Body of pancreas (tissue), 4 donors: Measurements from ENCODE around the gene RNASE12. TPM values are rescaled to one million over a fixed set of nuclear protein-coding genes. Genes with fewer than 3 reads are reported as not detected.

ENCODE experiments used
- ATAC-seq: fragments of 150-250 bp; one replicate; pipeline ENCODE4 v1.9.1; 2016
- DNase-seq, 4 donors: peaks; one replicate each; pipeline ENCODE4 v3.0.0-alpha.2; 2019
- H3K27ac ChIP-seq, 4 donors: fragments of 200-600 bp; sonication (generic); 1 replicate in 3 of 4; 2 replicates in 1 of 4; pipeline versions ENCODE4 v1.5.1 to v1.6.1; 2016 to 2019; ENCODE audit warnings: mild to moderate bottlenecking in 1 of 4, mixed read lengths in 1 of 4, moderate library complexity in 1 of 4
- H3K27me3 ChIP-seq, 2 donors: fragments of 200-600 bp; sonication (generic); one replicate each; pipeline ENCODE4 v1.6.0; 2016; ENCODE audit warnings: mild to moderate bottlenecking in 1 of 2
- H3K36me3 ChIP-seq, 2 donors: fragments of 200-600 bp; sonication (generic); replicated peaks in 1 of 2; 2 replicates each; pipeline ENCODE4 v1.5.1; 2016; ENCODE audit warnings: low read depth in 2 of 2; ENCODE audit not compliant: insufficient read depth in 1 of 2
- H3K4me1 ChIP-seq: fragments of 200-600 bp; sonication (generic); one replicate; pipeline ENCODE4 v1.6.0; 2016
- H3K4me3 ChIP-seq, 2 donors: fragments of 200-600 bp; sonication (generic); 1 replicate in 1 of 2; 2 replicates in 1 of 2; pipeline ENCODE4 v1.5.1; 2016 to 2019
- H3K9me3 ChIP-seq, 3 donors: fragments of 200-600 bp; sonication (generic); 1 replicate in 2 of 3; 2 replicates in 1 of 3; pipeline ENCODE4 v1.5.1; 2016
- POLR2A ChIP-seq, 3 donors: fragments of 450-650 bp; IDR thresholded peaks; one replicate each; pipeline ENCODE4 v1.6.1; 2016; ENCODE audit warnings: antibody characterized with exemption in 3 of 3, mild to moderate bottlenecking in 2 of 3
- WGBS, 2 donors: methylation state at CpG; one replicate each; pipeline ENCODE4 v1.1.5; 2017; 5-methylcytosine and 5-hydroxymethylcytosine counted together
- intact Hi-C: fragments of 100-400 bp; cut with DNase I; formaldehyde crosslinking; loops from one replicate; pipeline ENCODE4 v1.15.1; 2023
- total RNA-seq, 2 donors: library from RNA; depleted of rRNA; stranded (reverse); fragments of >200 nt; gene quantifications; one replicate each; pipeline ENCODE4 v1.1.0, GENCODE V29; 2016
- TF ChIP-seq, protein P1 (sequence below), 7 experiments: fragments of 450-650 bp in 4 of 7; fragments of 200-600 bp in 3 of 7; sonication (generic) in 3 of 7; IDR thresholded peaks; one replicate each; pipeline ENCODE4 v1.5.1; 2016 to 2019; ENCODE audit warnings: antibody characterized with exemption in 7 of 7

The RNASE12 gene
- total RNA-seq, 2 donors from 2014 or later, result not detected

DNA sequence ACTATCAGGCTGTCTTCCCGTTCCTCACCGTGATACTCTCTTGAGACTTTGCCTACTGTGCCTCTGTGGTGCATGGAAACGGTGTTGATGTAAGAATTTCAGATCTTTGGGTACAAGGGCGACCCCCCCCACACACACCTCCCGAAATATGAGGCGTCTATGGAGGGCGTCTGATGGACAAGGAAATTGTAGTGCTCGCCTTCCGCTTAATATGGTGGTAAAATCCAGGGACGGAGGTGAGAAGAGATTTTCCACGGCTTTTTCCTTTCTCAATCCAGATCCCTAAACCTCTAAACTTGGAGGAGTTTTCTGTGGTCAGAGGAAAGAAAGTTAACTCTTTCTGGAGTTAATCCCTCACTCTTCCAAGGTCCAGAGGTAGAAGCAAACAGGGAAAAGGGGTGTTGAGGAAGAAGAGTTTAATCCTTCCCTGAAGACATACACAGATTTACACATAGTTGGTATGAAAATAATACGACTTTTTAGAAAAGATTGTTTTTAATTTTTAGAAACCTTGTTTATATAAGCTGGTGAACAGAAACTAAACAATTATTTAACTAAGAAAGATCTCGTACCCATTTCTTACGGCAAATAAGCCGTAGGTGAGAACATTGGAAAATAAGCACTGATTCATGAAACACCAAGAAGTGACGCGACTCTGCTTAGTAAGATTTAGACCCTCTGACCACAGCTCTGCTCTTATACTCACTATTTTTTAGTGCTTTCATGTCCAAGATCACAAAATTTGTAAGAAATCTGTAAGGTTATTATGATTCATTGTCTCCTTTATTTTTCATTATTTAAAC is 23.1 kb upstream of the RNASE12 start:
- DNase-seq (no peak), ATAC-seq (no peak)
- Histone ChIP-seq H3K27ac (peak overlapping the region in 3 of 4 donors; percentile 62 to 81 (median 66)), H3K27me3 (no peaks in the 10 kb centered on the region), H3K36me3 (no peaks in the 10 kb centered on the region), H3K4me1 (peaks cover 15% of the 10 kb centered on the region), H3K4me3 (no peak overlapping the region), H3K9me3 (no peaks in the 10 kb centered on the region)
- no peak for TF ChIP-seq POLR2A (IDR thresholded peaks at IDR 0.05)
- TF ChIP-seq, protein P1, sequence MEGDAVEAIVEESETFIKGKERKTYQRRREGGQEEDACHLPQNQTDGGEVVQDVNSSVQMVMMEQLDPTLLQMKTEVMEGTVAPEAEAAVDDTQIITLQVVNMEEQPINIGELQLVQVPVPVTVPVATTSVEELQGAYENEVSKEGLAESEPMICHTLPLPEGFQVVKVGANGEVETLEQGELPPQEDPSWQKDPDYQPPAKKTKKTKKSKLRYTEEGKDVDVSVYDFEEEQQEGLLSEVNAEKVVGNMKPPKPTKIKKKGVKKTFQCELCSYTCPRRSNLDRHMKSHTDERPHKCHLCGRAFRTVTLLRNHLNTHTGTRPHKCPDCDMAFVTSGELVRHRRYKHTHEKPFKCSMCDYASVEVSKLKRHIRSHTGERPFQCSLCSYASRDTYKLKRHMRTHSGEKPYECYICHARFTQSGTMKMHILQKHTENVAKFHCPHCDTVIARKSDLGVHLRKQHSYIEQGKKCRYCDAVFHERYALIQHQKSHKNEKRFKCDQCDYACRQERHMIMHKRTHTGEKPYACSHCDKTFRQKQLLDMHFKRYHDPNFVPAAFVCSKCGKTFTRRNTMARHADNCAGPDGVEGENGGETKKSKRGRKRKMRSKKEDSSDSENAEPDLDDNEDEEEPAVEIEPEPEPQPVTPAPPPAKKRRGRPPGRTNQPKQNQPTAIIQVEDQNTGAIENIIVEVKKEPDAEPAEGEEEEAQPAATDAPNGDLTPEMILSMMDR (IDR thresholded peaks at IDR 0.05), result no peak
- WGBS, 2 donors, result 9 to 23% methylated on average over 17 of the region's 17 CpGs
- intact Hi-C loops, result no loop called here

DNA sequence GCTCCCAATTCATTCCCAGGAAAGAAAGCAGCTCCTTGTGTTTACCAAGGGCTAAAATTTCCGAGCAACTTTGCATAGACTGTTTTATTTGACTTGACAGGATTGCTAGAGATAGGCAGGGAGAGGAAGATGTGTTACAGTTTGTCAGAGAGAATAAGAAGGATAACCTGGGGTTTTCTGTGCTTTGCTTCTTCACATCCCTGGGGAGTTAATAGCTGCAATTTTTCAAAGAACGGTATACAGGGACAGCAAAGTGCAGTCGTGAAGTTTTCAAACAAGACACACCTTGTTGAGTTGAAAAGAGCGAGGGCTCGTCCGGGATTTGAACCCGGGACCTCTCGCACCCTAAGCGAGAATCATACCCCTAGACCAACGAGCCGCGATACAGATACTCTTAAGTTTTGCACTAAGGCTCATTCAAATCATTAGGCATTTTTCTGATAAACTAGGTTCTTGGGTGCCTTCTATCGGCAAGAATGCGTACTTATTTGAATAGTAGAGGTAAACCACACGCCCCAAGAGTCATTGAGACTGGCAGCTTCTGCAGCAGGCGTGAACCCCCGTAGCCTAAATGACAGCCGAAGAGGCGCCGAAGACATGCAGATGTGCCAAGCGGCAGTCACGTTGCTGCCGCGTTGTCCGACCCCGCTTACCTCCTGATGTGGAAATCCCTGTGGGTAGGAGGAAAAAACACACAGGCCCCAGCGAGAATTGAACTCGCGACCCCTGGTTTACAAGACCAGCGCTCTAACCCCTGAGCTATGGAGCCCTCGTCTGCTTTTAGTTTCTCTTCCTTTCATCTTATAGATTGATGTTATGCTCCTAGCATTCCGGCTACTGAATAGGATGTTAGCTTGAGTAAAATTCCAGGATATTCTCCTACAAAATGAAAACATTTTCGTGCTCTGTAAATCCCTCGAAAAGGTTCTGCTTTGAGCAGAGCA is 22.2 kb upstream of the RNASE12 start:
- peaks cover 15% of the 10 kb centered on the region for H3K4me1 ChIP-seq

DNA sequence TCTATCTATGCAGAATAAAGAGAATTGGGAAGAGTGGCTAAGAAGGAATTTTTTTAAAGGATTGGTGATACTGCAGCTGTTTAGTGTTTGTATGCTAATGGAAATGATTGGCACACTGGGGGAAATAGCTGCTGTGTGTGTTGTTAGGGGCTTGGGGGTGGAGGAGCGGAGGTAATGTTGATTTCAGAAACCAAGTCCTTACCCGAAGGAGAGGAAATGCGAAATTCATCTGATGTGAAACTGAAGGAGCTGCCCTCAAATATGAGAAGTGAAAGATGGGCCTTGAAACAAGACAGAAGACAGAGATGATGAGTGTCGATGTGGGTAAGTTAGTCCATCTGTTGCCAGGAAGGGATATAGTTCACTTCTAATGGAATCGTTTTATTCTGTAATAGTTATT is 21.2 kb upstream of the RNASE12 start:
- DNase-seq (no peak), ATAC-seq (no peak)
- 43 to 48% methylated on average over 5 of the region's 5 CpGs for WGBS, 2 donors
- H3K4me1 ChIP-seq, result peaks cover 15% of the 10 kb centered on the region
- TF ChIP-seq POLR2A (IDR thresholded peaks at IDR 0.05), result no peak
- TF ChIP-seq, protein P1 (IDR thresholded peaks at IDR 0.05), result no peak
- no peaks in the 10 kb centered on the region for H3K27me3 ChIP-seq
- H3K36me3 ChIP-seq, result no peaks in the 10 kb centered on the region
- no peaks in the 10 kb centered on the region for H3K9me3 ChIP-seq
- intact Hi-C loops, result no loop called here
- peak overlapping the region in 1 of 4 donors; percentile 66 for H3K27ac ChIP-seq
- no peak overlapping the region for H3K4me3 ChIP-seq

More for the DNA sequence above, 22.2 kb upstream of the RNASE12 start:
- ATAC-seq, result peak; percentile 82
- no peaks in the 10 kb centered on the region for H3K36me3 ChIP-seq
- H3K27ac ChIP-seq, result peak overlapping the region; percentile 26 to 81 (median 64)
- 1% methylated on average over 18 to 34 of the region's 34 CpGs for WGBS, 2 donors
- intact Hi-C loops, result no loop called here
- H3K27me3 ChIP-seq, result no peaks in the 10 kb centered on the region
- H3K4me3 ChIP-seq, result no peak overlapping the region
- DNase-seq, result peak; percentile 85 to 90 (median 89)
- TF ChIP-seq, protein P1 (IDR thresholded peaks at IDR 0.05), result peak; percentile 40 to 99 (median 91)
- peak in 2 of 3 donors; percentile 4 to 23 for TF ChIP-seq POLR2A (IDR thresholded peaks at IDR 0.05)
- H3K9me3 ChIP-seq, result no peaks in the 10 kb centered on the region

DNA sequence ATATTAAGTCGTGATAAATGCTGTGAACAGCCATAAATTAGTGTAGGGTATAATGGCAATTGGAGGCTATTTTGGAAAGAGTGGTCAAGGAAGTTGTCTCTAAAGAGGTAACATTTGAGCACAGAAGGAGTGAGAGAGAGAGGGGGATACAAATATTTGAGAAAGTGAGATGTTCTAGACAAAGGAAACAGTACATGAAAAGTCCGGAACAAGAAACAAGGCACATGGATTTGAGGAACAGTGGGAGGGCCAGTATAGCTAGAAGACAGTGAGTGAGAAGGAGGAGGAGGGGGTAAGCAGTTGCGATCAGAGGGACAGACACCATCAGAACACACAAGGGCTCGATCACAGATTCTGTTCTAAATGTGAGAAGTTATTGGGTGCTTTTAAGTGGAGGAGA is 20.1 kb upstream of the RNASE12 start:
- no peak for TF ChIP-seq POLR2A (IDR thresholded peaks at IDR 0.05)
- TF ChIP-seq, protein P1 (IDR thresholded peaks at IDR 0.05), result no peak
- ATAC-seq (no peak), DNase-seq (no peak)
- intact Hi-C loops, result no loop called here
- H3K9me3 ChIP-seq, result no peaks in the 10 kb centered on the region
- H3K4me3 ChIP-seq, result no peak overlapping the region
- peaks cover 15% of the 10 kb centered on the region for H3K4me1 ChIP-seq
- no peaks in the 10 kb centered on the region for H3K27me3 ChIP-seq
- no peak overlapping the region for H3K27ac ChIP-seq
- 42 to 45% methylated on average over 4 of the region's 4 CpGs for WGBS, 2 donors
- H3K36me3 ChIP-seq, result no peaks in the 10 kb centered on the region
